DMS79 (cell line): ENCODE results near the gene NOL6.
"Not testable (repeated sequence)": the region's sequence is repeated elsewhere in the genome, so short reads cannot be mapped to it uniquely, and the experiment has no call there.

Source experiments
- DNase-seq: peaks from one replicate; lab custom pipeline; 2025; lab: John Stamatoyannopoulos, UW

The NOL6 gene

GRCh38 chr9:33471361-33471760 lies 2.4 kb downstream of the NOL6 start:
- no peak for DNase-seq

- DNase-seq = no peak
These were observed 3.8 kb downstream of the NOL6 start for GRCh38 chr9:33469891-33470290.

- DNase-seq = no peak
These were observed 4.7 kb downstream of the NOL6 start for GRCh38 chr9:33468797-33469621.

- no peak for DNase-seq
These were observed 5.5 kb downstream of the NOL6 start for GRCh38 chr9:33468215-33468730.

- DNase-seq = no peak
These were observed 6.2 kb downstream of the NOL6 start for GRCh38 chr9:33467526-33467925.

- no peak for DNase-seq
These were observed 6.9 kb downstream of the NOL6 start for GRCh38 chr9:33466565-33467495.

GRCh38 chr9:33465596-33466564 lies 7.8 kb downstream of the NOL6 start:
- DNase-seq = no peak

- DNase-seq = no peak
These were observed 8.6 kb downstream of the NOL6 start for GRCh38 chr9:33465096-33465495.

- no peak for DNase-seq
These were observed 9.6 kb downstream of the NOL6 start for GRCh38 chr9:33464045-33464636.

GRCh38 chr9:33463151-33463550 lies 10.6 kb downstream of the NOL6 start:
- no peak for DNase-seq

GRCh38 chr9:33461492-33461891 lies 12.2 kb downstream of the NOL6 start:
- no peak for DNase-seq

- no peak for DNase-seq
These were observed 12.9 kb downstream of the NOL6 start for GRCh38 chr9:33460854-33461253.

GRCh38 chr9:33459115-33459514 lies 14.6 kb downstream of the NOL6 start:
- no peak for DNase-seq

- DNase-seq = no peak
These were observed 15.3 kb downstream of the NOL6 start for GRCh38 chr9:33458444-33458843.

GRCh38 chr9:33455945-33456344 lies 17.8 kb downstream of the NOL6 start:
- no peak for DNase-seq

GRCh38 chr9:33455456-33455855 lies 18.3 kb downstream of the NOL6 start:
- not testable (repeated sequence) for DNase-seq

- not testable (repeated sequence) for DNase-seq
These were observed 19.1 kb downstream of the NOL6 start for GRCh38 chr9:33454661-33455026.

GRCh38 chr9:33453999-33454660 lies 19.6 kb downstream of the NOL6 start:
- DNase-seq = no peak

GRCh38 chr9:33453286-33453860 lies 20.4 kb downstream of the NOL6 start:
- DNase-seq = no peak

- DNase-seq = no peak
These were observed 20.9 kb downstream of the NOL6 start for GRCh38 chr9:33452828-33453271.
